ENCODE measurements around the gene DEFB110. TPM values are rescaled to one million over a fixed set of nuclear protein-coding genes. Genes with fewer than 3 reads are reported as not detected.

Gene DEFB110
- total RNA-seq (2014; rRNA removed; shearing (Covaris generic)), result not detected in 2 replicates
- total RNA-seq (2022), result not detected in 2 replicates
- Bru-seq, nascent RNA, result not detected
- not detected for BruChase-seq, experiment 1, labeled RNA remaining after a 6-hour chase
- BruChase-seq, experiment 2, labeled RNA remaining after a 2-hour chase, result not detected
- long read RNA-seq, result 0 reads

DNA sequence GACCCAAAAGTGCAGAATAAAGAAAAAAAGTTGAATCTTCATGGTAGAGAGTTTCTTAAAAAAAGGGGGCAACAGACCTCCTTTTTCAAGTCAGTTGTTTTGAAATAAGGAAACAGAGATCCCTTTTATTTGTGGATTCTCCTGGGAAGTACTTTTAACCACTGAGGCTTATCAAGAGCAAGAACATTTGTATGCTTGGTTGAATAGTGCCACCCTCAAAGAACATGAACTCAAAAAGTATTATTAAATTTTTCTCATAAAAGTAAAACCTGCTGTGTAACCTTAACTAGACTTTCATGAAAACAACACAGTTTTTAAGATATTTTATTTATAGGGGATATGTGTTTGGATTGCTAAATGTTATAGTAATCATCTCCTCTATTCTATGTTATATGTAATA is at the start of gene DEFB110:
DEFB110 (minus strand) TSS at position 101 of the 400 bp plus-strand sequence; CDS start at position 42, 59 bp downstream.
- Histone ChIP-seq H3K36me3 (ENCODE audit: insufficient read depth, low read length) (no peaks in the 10 kb centered on the region), H3K4me1 (ENCODE audit: insufficient read depth, low read length, poor library complexity, severe bottlenecking) (no peaks in the 10 kb centered on the region), H4K20me1 (ENCODE audit: insufficient read depth, low read length) (no peaks in the 10 kb centered on the region), H3K27ac (ENCODE audit: low read depth, low read length, poor library complexity, severe bottlenecking) (no peak within 1 kb of the TSS), H2AFZ (ENCODE audit: low read length) (no peak within 1 kb of the TSS), H3K9me2 (ENCODE audit: insufficient read depth, low read length) (no peaks in the 10 kb centered on the region), H3K79me2 (ENCODE audit: insufficient read depth, low read depth, low read length) (no peaks in the 10 kb centered on the region), H3K4me2 (ENCODE audit: low read length) (no peak within 1 kb of the TSS), H3K9me3 (ENCODE audit: low read length) (no peaks in the 10 kb centered on the region), H3K4me3 (ENCODE audit: low read depth, low read length, poor library complexity, severe bottlenecking) (no peak within 1 kb of the TSS)
- intact Hi-C loops (cut with micrococcal nuclease; ENCODE audit: unreplicated experiment), result no loop called here
- no TSS peak for BruUV-seq (replicated peaks)
- no peak for TF ChIP-seq CTCF (conservative IDR thresholded peaks at IDR 0.05; ENCODE audit: low read length)
- TF ChIP-seq EZH2phosphoT487 (IDR thresholded peaks at IDR 0.05; ENCODE audit: borderline replicate concordance, low read depth, low read length), result no peak
- ChIA-PET CTCF (ENCODE audit: unreplicated experiment) (no interaction called here), POLR2A (no interaction called here)
- DNase-seq (ENCODE audit: low spot score), result no peak

DNA sequence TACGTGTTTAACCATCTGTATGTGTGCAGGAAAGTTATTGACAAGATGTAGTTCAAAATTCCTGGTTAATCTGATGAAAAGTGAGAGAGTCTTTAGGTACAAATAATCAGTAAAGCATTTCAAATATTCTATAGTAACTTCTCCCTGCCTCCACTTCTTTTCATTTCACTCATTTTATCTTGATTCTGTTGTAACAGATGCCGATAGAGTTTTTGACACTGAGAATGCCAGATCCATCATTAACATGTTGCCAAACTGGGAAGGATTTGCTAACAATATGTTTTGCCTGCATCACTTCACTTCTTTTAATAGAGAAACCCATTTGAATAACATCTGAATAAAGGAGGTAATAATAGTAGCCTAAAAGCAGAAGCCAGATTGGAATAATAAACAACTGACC is 48.3 kb upstream of the DEFB110 start:
- no TSS peak for BruUV-seq (replicated peaks)
- no peaks in the 10 kb centered on the region for H3K9me3 ChIP-seq (ENCODE audit: low read length)
- TF ChIP-seq CTCF (conservative IDR thresholded peaks at IDR 0.05; ENCODE audit: low read length) (no peak), EZH2phosphoT487 (IDR thresholded peaks at IDR 0.05; ENCODE audit: borderline replicate concordance, low read depth, low read length) (no peak)
- intact Hi-C loops (cut with micrococcal nuclease; ENCODE audit: unreplicated experiment), result no loop called here
- H3K36me3 ChIP-seq (ENCODE audit: insufficient read depth, low read length), result no peaks in the 10 kb centered on the region
- CTCF ChIA-PET (ENCODE audit: unreplicated experiment), result no interaction called here
- H2AFZ ChIP-seq (ENCODE audit: low read length), result no peak overlapping the region
- H3K4me2 ChIP-seq (ENCODE audit: low read length), result no peak overlapping the region
- H3K27ac ChIP-seq (ENCODE audit: low read depth, low read length, poor library complexity, severe bottlenecking), result no peak overlapping the region
- no peak for DNase-seq (ENCODE audit: low spot score)
- H4K20me1 ChIP-seq (ENCODE audit: insufficient read depth, low read length), result no peaks in the 10 kb centered on the region
- no peaks in the 10 kb centered on the region for H3K9me2 ChIP-seq (ENCODE audit: insufficient read depth, low read length)
- POLR2A ChIA-PET, result no interaction called here
- H3K4me1 ChIP-seq (ENCODE audit: insufficient read depth, low read length, poor library complexity, severe bottlenecking), result no peaks in the 10 kb centered on the region
- H3K79me2 ChIP-seq (ENCODE audit: insufficient read depth, low read depth, low read length), result no peaks in the 10 kb centered on the region
- H3K4me3 ChIP-seq (ENCODE audit: low read depth, low read length, poor library complexity, severe bottlenecking), result no peak overlapping the region

DNA sequence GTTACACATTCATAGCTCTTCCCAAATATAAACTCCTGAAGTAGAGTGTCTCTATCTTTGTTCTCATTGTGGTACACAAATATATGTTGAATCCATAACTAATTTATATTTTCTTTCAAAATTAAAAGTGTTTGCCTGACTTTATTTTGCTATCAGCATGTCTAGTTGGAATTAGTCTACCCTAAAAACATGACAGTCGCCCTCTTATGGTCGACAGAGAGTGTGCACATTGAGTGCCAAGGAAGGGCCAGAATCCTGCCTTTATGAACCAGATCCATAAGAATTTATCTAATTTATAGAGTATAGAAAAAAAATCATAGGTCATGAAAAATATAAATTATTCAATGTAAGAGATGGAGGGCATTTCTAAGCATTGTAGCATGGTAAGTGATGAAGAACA is 40.3 kb upstream of the DEFB110 start:
- intact Hi-C loops (cut with micrococcal nuclease; ENCODE audit: unreplicated experiment), result no loop called here
- DNase-seq (ENCODE audit: low spot score), result no peak
- H3K27ac ChIP-seq (ENCODE audit: low read depth, low read length, poor library complexity, severe bottlenecking), result no peak overlapping the region
- no peaks in the 10 kb centered on the region for H3K9me3 ChIP-seq (ENCODE audit: low read length)
- H3K4me2 ChIP-seq (ENCODE audit: low read length), result no peak overlapping the region
- ChIA-PET POLR2A (no interaction called here), CTCF (ENCODE audit: unreplicated experiment) (no interaction called here)
- H3K4me3 ChIP-seq (ENCODE audit: low read depth, low read length, poor library complexity, severe bottlenecking), result no peak overlapping the region
- BruUV-seq (replicated peaks), result no TSS peak
- no peak overlapping the region for H2AFZ ChIP-seq (ENCODE audit: low read length)
- H3K36me3 ChIP-seq (ENCODE audit: insufficient read depth, low read length), result no peaks in the 10 kb centered on the region
- H3K79me2 ChIP-seq (ENCODE audit: insufficient read depth, low read depth, low read length), result no peaks in the 10 kb centered on the region
- no peaks in the 10 kb centered on the region for H3K4me1 ChIP-seq (ENCODE audit: insufficient read depth, low read length, poor library complexity, severe bottlenecking)
- H3K9me2 ChIP-seq (ENCODE audit: insufficient read depth, low read length), result no peaks in the 10 kb centered on the region
- H4K20me1 ChIP-seq (ENCODE audit: insufficient read depth, low read length), result no peaks in the 10 kb centered on the region
- TF ChIP-seq EZH2phosphoT487 (IDR thresholded peaks at IDR 0.05; ENCODE audit: borderline replicate concordance, low read depth, low read length), result no peak
- TF ChIP-seq CTCF (conservative IDR thresholded peaks at IDR 0.05; ENCODE audit: low read length), result peak; percentile 76
